C4-2B (cell line): ENCODE measurements around the gene IRAK3.
"Not testable (repeated sequence)": the region's sequence is repeated elsewhere in the genome, so short reads cannot be mapped to it uniquely, and the experiment has no call there.

Experiments used
- H3K27ac ChIP-seq: fragments of 450-650 bp; 2 replicates; pipeline ENCODE4 v1.5.1; 2017
- ZFX ChIP-seq: fragments of 450-650 bp; IDR thresholded peaks from 2 replicates; pipeline ENCODE4 v1.6.1; 2017
- TF ChIP-seq, protein P1 (sequence below): fragments of 450-650 bp; conservative IDR thresholded peaks from 2 replicates; pipeline ENCODE4 v1.5.1; 2017; ENCODE audit warnings: mild to moderate bottlenecking

The IRAK3 gene

DNA sequence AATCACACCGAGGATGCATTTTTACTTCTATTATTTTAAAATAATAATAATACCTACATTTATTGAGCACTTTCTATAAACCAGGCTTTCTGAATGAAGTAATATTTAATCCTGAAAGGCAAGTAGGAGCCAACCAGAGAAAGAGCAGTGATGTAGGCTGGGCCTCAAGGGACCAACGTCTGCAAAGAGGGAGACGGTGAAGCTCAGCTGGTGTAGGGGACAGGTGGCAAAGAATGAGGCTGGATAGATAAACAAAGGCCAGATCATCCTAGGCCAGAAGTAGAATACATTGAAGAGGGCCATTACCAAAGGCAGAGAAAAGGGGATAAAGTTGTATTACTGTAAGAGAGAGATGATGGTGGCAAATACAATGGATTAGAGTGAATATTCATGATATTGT lies 18.4 kb upstream of the IRAK3 start:
- no peak overlapping the region; the same call in 1 of the 2 replicates for H3K27ac ChIP-seq
- no peak for TF ChIP-seq ZFX
- TF ChIP-seq, protein P1, sequence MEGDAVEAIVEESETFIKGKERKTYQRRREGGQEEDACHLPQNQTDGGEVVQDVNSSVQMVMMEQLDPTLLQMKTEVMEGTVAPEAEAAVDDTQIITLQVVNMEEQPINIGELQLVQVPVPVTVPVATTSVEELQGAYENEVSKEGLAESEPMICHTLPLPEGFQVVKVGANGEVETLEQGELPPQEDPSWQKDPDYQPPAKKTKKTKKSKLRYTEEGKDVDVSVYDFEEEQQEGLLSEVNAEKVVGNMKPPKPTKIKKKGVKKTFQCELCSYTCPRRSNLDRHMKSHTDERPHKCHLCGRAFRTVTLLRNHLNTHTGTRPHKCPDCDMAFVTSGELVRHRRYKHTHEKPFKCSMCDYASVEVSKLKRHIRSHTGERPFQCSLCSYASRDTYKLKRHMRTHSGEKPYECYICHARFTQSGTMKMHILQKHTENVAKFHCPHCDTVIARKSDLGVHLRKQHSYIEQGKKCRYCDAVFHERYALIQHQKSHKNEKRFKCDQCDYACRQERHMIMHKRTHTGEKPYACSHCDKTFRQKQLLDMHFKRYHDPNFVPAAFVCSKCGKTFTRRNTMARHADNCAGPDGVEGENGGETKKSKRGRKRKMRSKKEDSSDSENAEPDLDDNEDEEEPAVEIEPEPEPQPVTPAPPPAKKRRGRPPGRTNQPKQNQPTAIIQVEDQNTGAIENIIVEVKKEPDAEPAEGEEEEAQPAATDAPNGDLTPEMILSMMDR = no peak

GRCh38 chr12:66174391-66175325 lies 14.4 kb upstream of the IRAK3 start:
- not testable (repeated sequence) for H3K27ac ChIP-seq

- no peak overlapping the region for H3K27ac ChIP-seq
- TF ChIP-seq ZFX = no peak
- TF ChIP-seq, protein P1 = no peak
These were observed 12.7 kb upstream of the IRAK3 start for GRCh38 chr12:66176105-66176900.

GRCh38 chr12:66182956-66183355 lies 6.1 kb upstream of the IRAK3 start:
- no peak for TF ChIP-seq ZFX
- TF ChIP-seq, protein P1 = no peak
- no peak overlapping the region for H3K27ac ChIP-seq

GRCh38 chr12:66184822-66185221 lies 4.2 kb upstream of the IRAK3 start:
- H3K27ac ChIP-seq = not testable (repeated sequence)

GRCh38 chr12:66187036-66187435 lies 2.0 kb upstream of the IRAK3 start:
- no peak for TF ChIP-seq ZFX
- TF ChIP-seq, protein P1 = no peak
- H3K27ac ChIP-seq = no peak overlapping the region

DNA sequence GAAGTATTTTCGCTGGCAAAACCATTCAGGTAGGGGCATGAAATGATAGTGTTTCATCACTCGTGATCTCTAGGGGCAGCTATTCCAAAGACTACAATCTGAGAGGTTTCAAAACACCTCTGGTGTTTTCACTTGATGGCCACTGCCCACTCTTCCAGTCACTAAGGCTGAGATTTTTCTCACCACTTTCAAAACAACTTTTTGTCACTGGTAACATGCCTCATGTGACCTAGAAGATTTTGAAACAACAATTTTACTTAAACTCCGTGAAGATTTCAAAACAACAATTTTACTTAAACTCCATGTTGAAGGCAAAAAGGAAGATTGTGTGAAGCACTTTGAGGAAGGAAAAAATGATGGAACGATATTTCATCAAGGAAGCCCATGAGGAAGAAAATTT lies 1.2 kb upstream of the IRAK3 start:
- no peak for TF ChIP-seq ZFX
- TF ChIP-seq, protein P1 = no peak
- H3K27ac ChIP-seq = no peak overlapping the region

DNA sequence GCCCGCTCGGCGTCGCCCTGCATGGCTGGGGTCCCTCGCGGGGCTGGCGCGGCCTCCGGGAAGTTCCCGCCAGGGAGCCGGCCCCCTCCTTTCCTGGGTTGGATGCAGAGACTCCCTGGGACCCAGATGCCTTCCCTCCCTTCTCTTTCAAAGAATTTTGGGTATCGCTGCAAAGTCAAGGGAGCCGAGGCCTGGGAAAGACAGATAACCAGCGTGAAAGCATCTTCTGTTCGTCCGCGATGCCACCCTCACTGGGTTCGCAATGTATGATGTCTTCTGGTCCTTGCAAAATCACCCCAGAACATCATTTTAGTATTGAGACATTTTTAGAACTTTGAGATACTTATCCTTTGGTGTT lies 451 bp downstream of the IRAK3 start:
- TF ChIP-seq ZFX = no peak
- TF ChIP-seq, protein P1 = no peak
- no peak overlapping the region for H3K27ac ChIP-seq
